Naive thymus-derived CD4-positive, alpha-beta T cell (primary cell): ENCODE measurements around the gene SUCLG2. TPM values are rescaled to one million over a fixed set of nuclear protein-coding genes. Genes with fewer than 3 reads are reported as not detected.
"Not testable (repeated sequence)": the region's sequence is repeated elsewhere in the genome, so short reads cannot be mapped to it uniquely, and the experiment has no call there.

Experiments used
- ATAC-seq: fragments of 150-1000 bp; cut with Tn5 transposase; 2 replicates; pipeline ENCODE4 v1.10.0; 2021; ENCODE audit warnings: mild to moderate bottlenecking, moderate library complexity
- CTCF ChIA-PET: fragments of 350-600 bp; sonication (Branson Sonifier 250); formaldehyde crosslinking; loops from one replicate; lab custom pipeline; 2021; ENCODE audit warnings: antibody characterized with exemption; lab: Charles Lee
- POLR2A ChIA-PET: fragments of 350-600 bp; sonication (Branson Sonifier 250); formaldehyde crosslinking; loops from one replicate; lab custom pipeline; 2021; ENCODE audit warnings: antibody characterized with exemption, inconsistent platforms; lab: Charles Lee
- DNase-seq, 9 donors: peaks; one replicate each; pipeline versions ENCODE4 v3.0.0 to v3.0.0-alpha.2; 2020 to 2022; ENCODE audit warnings: mixed read lengths in 1 of 9
- H3K27ac ChIP-seq: one replicate; pipeline ENCODE4 v1.7.0; 2013; ENCODE audit warnings: mild to moderate bottlenecking, low read depth, low read length, moderate library complexity
- H3K27me3 ChIP-seq, 2 donors: one replicate each; pipeline ENCODE4 v1.7.0; 2013; ENCODE audit warnings: low read length in 2 of 2, mild to moderate bottlenecking in 2 of 2, moderate library complexity in 2 of 2; ENCODE audit not compliant: control insufficient read depth in 2 of 2, insufficient read depth in 2 of 2
- H3K36me3 ChIP-seq, 3 experiments: 1 replicate in 2 of 3; 2 replicates in 1 of 3; pipeline ENCODE4 v1.7.0; 2013; ENCODE audit warnings: low read length in 3 of 3, mild to moderate bottlenecking in 3 of 3, moderate library complexity in 1 of 3; ENCODE audit not compliant: insufficient read depth in 3 of 3, control insufficient read depth in 2 of 3
- H3K4me1 ChIP-seq, 2 donors: one replicate each; pipeline ENCODE4 v1.7.0; 2013; ENCODE audit warnings: low read length in 2 of 2, mild to moderate bottlenecking in 2 of 2, moderate library complexity in 1 of 2; ENCODE audit not compliant: control insufficient read depth in 2 of 2, insufficient read depth in 2 of 2
- H3K4me3 ChIP-seq: 2 replicates; pipeline ENCODE4 v1.7.0; 2013; ENCODE audit warnings: mild to moderate bottlenecking, low read length
- H3K9me3 ChIP-seq, 3 experiments: 1 replicate in 2 of 3; 2 replicates in 1 of 3; pipeline ENCODE4 v1.7.0; 2013; ENCODE audit warnings: low read length in 3 of 3; ENCODE audit not compliant: control insufficient read depth in 2 of 3
- H3K27ac Mint-ChIP-seq, 9 donors: one replicate each; pipeline ENCODE4 v1.8.0; 2020 to 2022; ENCODE audit warnings: mixed read lengths in 9 of 9, mild to moderate bottlenecking in 8 of 9, moderate library complexity in 5 of 9, inconsistent platforms in 2 of 9
- H3K27me3 Mint-ChIP-seq, 5 donors: one replicate each; pipeline ENCODE4 v1.8.0; 2021 to 2022; ENCODE audit warnings: mixed read lengths in 5 of 5, mild to moderate bottlenecking in 1 of 5
- H3K36me3 Mint-ChIP-seq, 5 donors: one replicate each; pipeline ENCODE4 v1.8.0; 2020 to 2022; ENCODE audit warnings: mixed read lengths in 5 of 5, mild to moderate bottlenecking in 3 of 5, inconsistent platforms in 1 of 5
- H3K4me1 Mint-ChIP-seq, 7 donors: one replicate each; pipeline ENCODE4 v1.8.0; 2020 to 2022; ENCODE audit warnings: mixed read lengths in 7 of 7, mild to moderate bottlenecking in 3 of 7, inconsistent platforms in 1 of 7
- H3K4me3 Mint-ChIP-seq, 10 donors: one replicate each; pipeline ENCODE4 v1.8.0; 2020 to 2022; ENCODE audit warnings: mild to moderate bottlenecking in 10 of 10, mixed read lengths in 10 of 10, moderate library complexity in 6 of 10, inconsistent platforms in 2 of 10
- H3K9me3 Mint-ChIP-seq, 11 donors: one replicate each; pipeline ENCODE4 v1.8.0; 2020 to 2022; ENCODE audit warnings: mixed read lengths in 11 of 11, mild to moderate bottlenecking in 4 of 11, inconsistent platforms in 1 of 11, moderate library complexity in 1 of 11
- intact Hi-C, 2 donors: fragments of 100-400 bp; cut with micrococcal nuclease; formaldehyde crosslinking; loops; one replicate each; pipeline ENCODE4 v1.15.1; 2023
- polyA plus RNA-seq, 2 donors: library from polyadenylated mRNA; unstranded; fragments of 300-500 nt; fragmentation: Illumina TruSeq; gene quantifications; one replicate each; pipeline ENCODE4 v1.2.3, GENCODE V29; 2021
- total RNA-seq, 6 experiments: library from RNA in 5 of 6; stranded (reverse) in 5 of 6; gene quantifications; 1 replicate in 5 of 6; 2 replicates in 1 of 6; pipeline ENCODE4 v1.2.3 and lab custom pipeline; 2021 to 2026

SUCLG2 gene
- total and polyA plus RNA-seq, 7 experiments from 2014 or later, result 49.7 to 97.9 (median 64.7) TPM

DNA sequence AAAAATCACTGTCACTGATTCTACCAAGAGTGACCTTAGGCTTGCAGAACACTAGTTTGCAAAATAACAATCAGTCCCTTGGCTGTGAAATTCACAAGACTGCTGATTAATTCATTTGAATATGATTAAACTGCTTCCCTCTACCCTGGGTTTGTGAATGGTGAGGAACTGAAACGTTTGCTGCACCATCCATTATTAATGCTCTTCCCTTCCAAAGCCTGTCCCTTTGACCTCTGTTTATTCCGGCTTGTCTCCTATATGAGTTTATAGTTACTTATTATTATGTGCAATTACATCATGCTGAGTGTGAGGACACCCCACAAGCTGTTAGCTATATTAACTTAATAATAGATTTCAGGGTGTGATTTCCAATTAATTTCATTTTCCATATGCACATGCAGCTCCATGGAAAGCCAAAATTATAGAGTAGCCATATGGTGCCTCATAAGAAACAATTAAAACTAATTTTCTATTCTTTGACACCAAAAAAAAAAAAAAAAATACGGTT, 96.5 kb downstream of the SUCLG2 start:
- ChIA-PET POLR2A (no interaction called here), CTCF (no interaction called here)
- no peaks in the 10 kb centered on the region for H3K9me3 Mint-ChIP-seq
- Histone ChIP-seq H3K36me3 (peaks cover 0 to 15% (median 0%) of the 10 kb centered on the region in 3 experiments), H3K9me3 (no peaks in the 10 kb centered on the region), H3K4me3 (no peak overlapping the region), H3K27ac (no peak overlapping the region), H3K27me3 (no peaks in the 10 kb centered on the region), H3K4me1 (no peaks in the 10 kb centered on the region)
- no peaks in the 10 kb centered on the region for H3K27me3 Mint-ChIP-seq
- ATAC-seq (no peak), DNase-seq (no peak)
- H3K27ac Mint-ChIP-seq, result no peak overlapping the region
- peaks cover 7 to 64% (median 52%) of the 10 kb centered on the region in 7 donors for H3K4me1 Mint-ChIP-seq
- intact Hi-C loops, result no loop called here
- H3K4me3 Mint-ChIP-seq, result no peak overlapping the region
- H3K36me3 Mint-ChIP-seq, result peaks cover 14 to 70% (median 53%) of the 10 kb centered on the region in 5 donors

DNA sequence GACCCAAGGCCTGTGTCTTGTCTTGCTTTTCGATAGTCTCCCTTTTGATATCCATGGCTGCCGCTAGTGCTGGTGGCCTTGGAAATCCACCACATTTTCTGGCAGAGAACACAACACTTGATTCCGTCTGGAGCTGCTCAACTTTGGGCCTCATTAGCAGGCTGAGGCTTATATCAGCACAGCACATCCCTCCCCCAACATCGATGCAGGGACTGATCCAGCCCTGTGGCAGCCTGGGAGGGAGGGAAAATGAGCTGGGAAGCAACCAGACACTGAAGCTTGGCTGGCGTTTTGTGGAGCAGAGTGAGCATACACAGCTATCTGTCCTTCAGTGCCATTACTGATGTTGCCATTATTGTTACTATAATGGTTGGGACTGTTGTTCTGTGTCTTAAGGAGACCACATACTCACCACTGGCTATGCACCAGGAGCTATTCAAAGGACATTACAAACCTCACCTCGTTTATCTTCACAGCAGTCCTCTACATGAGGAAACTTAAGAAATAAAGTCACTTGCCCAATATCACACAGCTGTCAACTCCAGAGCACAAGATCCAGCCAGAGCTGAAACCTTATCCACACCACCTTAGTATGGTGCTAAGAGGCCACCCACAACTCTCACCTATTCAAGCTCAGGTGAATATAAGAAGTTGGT, 102.9 kb downstream of the SUCLG2 start:
- CTCF ChIA-PET, result no interaction called here
- intact Hi-C loops, result loop anchor here in 1 of 2 donors (2.0 kb wide), 1 partner anchor 15 kb away; no protein-coding TSS in a partner anchor
- no peaks in the 10 kb centered on the region for H3K9me3 Mint-ChIP-seq

DNA sequence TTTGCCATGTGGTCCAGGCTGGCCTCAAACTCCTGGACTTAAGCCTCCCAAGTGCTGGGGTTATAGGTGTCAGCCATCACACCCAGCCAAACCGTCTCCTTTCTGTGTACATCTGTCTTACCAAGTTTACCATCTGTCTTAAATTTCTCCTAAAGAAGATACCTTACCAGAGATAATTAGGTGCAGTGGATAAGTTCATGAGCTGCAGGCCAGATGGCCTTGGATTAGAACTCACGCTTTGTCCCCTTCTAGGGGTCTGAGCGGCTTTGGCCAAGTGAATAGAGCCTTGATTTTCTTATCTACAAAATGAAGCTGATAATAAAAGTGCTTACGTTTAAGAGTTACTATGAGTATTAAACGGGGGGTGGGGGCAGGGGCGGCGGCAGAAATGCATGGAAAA, 103.9 kb downstream of the SUCLG2 start:
- Histone ChIP-seq H3K27me3 (no peaks in the 10 kb centered on the region), H3K36me3 (peaks cover 0 to 17% (median 0%) of the 10 kb centered on the region in 3 experiments), H3K27ac (no peak overlapping the region), H3K4me3 (no peak overlapping the region), H3K9me3 (no peaks in the 10 kb centered on the region), H3K4me1 (no peaks in the 10 kb centered on the region)
- POLR2A ChIA-PET, result no interaction called here
- Mint-ChIP-seq H3K27ac (peak overlapping the region in 1 of 9 donors; percentile 7), H3K27me3 (no peaks in the 10 kb centered on the region), H3K9me3 (peaks cover 0 to 4% (median 0%) of the 10 kb centered on the region in 11 donors), H3K36me3 (peaks cover 8 to 59% (median 54%) of the 10 kb centered on the region in 5 donors), H3K4me1 (peaks cover 6 to 68% (median 56%) of the 10 kb centered on the region in 7 donors), H3K4me3 (no peak overlapping the region)
- ATAC-seq (no peak), DNase-seq (no peak)
- CTCF ChIA-PET, result no interaction called here
- intact Hi-C loops, result no loop called here

More for the DNA sequence above, 102.9 kb downstream of the SUCLG2 start:
- DNase-seq, result no peak
- no peaks in the 10 kb centered on the region for H3K4me1 ChIP-seq
- POLR2A ChIA-PET, result no interaction called here
- H3K9me3 ChIP-seq, result no peaks in the 10 kb centered on the region
- peaks cover 0 to 17% (median 0%) of the 10 kb centered on the region in 3 experiments for H3K36me3 ChIP-seq
- no peak overlapping the region for H3K4me3 ChIP-seq
- no peak for ATAC-seq
- Mint-ChIP-seq H3K36me3 (peaks cover 16 to 64% (median 57%) of the 10 kb centered on the region in 5 donors), H3K27me3 (no peaks in the 10 kb centered on the region), H3K4me1 (peaks cover 8 to 69% (median 59%) of the 10 kb centered on the region in 7 donors), H3K27ac (peak overlapping the region in 1 of 9 donors; percentile 47), H3K4me3 (peak overlapping the region in 1 of 10 donors; percentile 3)
- no peak overlapping the region for H3K27ac ChIP-seq
- H3K27me3 ChIP-seq, result no peaks in the 10 kb centered on the region

DNA sequence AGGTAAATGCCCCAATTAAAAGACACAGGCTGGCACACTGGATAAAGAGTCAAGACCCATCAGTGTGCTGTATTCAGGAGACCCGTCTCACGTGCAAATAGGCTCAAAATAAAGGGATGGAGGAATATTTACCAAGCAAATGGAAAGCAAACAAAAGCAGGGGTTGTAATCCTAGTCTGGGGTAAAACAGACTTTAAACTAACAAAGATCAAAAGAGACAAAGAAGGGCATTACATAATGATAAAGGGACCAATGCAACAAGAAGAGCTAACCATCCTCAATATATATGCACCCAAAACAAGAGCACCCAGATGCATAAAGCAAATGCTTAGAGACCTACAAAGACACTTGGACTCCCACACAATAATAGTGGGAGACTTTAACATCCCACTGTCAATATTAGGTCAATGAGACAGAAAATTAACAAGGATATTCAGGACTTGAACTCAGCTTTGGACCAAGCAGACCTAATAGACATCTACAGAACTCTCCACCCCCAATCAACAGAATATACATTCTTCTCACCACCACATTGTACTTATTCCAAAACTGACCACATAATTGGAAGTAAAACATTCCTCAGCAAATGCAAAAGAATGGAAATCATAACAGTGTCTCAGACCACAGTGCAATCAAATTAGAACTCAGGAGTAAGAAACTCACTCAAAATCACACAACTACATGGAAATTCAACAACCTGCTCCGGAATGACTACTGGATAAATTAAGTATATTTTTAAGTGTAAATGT, 111.7 kb downstream of the SUCLG2 start:
- peaks cover 37 to 74% (median 60%) of the 10 kb centered on the region in 5 donors for H3K36me3 Mint-ChIP-seq
- H3K9me3 ChIP-seq, intact Hi-C loops, H3K36me3 ChIP-seq, H3K27me3 ChIP-seq, H3K4me3 ChIP-seq, H3K27me3 Mint-ChIP-seq, H3K4me1 ChIP-seq, DNase-seq, CTCF ChIA-PET, ATAC-seq, H3K27ac ChIP-seq, POLR2A ChIA-PET: not testable (repeated sequence)
- peak overlapping the region in 1 of 9 donors; percentile 22 for H3K27ac Mint-ChIP-seq
- peaks cover 3 to 62% (median 51%) of the 10 kb centered on the region in 7 donors for H3K4me1 Mint-ChIP-seq
- H3K4me3 Mint-ChIP-seq, result peak overlapping the region in 1 of 10 donors; percentile 2
- peaks cover 2 to 36% (median 11%) of the 10 kb centered on the region in 11 donors for H3K9me3 Mint-ChIP-seq

DNA sequence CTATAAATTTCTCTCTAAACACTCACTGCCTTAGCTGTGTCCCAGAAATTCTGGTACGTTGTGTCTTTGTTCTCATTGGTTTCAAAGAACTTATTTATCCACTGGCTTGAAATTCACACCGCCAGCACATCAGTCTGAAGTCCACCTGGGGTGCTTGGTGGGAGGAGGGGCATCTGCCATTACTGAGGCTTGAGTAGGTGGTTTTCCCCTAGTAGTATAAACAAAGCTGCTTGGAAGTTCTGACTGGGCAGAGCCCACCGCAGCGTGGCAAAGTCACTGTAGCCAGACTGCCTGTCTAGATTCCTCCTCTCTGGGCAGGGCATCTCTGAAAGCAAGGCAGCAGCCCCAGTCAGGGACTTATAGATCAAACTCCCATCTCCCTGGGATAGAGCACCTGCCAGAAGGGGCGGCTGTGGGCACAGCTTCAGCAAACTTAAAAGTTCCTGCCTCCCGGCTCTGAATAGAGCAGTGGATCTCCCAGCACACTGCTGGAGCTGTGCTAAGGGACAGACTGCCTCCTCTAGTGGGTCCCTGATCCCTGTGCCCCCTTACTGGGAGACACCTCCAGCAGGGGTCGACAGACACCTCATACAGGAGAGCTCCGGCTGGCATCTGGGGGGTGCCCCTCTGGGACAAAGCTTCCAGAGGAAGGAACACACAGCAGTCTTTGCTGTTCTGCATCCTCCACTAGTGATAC, 114.1 kb downstream of the SUCLG2 start:
- no peak overlapping the region for H3K4me3 Mint-ChIP-seq
- intact Hi-C loops, result no loop called here
- CTCF ChIA-PET, result no interaction called here

DNA sequence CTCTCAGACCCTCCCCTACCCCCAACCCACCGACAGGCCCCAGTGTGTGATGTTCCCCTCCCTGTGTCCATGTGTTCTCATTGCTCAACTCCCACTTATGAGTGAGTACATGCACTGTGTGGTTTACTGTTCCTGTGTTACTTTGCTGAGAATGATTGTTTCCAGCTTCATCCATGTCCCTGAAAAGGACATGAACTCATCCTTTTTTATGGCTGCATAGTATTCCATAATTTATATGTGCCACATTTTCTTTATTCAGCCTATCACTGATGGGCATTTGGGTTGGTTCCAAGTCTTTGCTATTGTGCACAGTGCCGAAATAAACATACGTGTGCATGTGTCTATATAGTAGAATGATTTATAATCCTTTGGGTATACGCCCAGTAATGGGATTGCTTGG, 117.2 kb downstream of the SUCLG2 start:
- H3K9me3 ChIP-seq, H3K27me3 Mint-ChIP-seq, H3K4me3 ChIP-seq, ATAC-seq, DNase-seq, H3K27me3 ChIP-seq, H3K4me1 ChIP-seq, H3K36me3 ChIP-seq, CTCF ChIA-PET, H3K27ac ChIP-seq, POLR2A ChIA-PET, H3K4me3 Mint-ChIP-seq: not testable (repeated sequence)
- Mint-ChIP-seq H3K9me3 (peaks cover 0 to 26% (median 7%) of the 10 kb centered on the region in 11 donors), H3K27ac (peak overlapping the region in 2 of 9 donors; percentile 72), H3K4me1 (peaks cover 8 to 70% (median 54%) of the 10 kb centered on the region in 7 donors), H3K36me3 (peaks cover 23 to 51% (median 43%) of the 10 kb centered on the region in 5 donors)
- intact Hi-C loops, result loop anchor here in 1 of 2 donors (2.0 kb wide), 1 partner anchor 16 kb away; no protein-coding TSS in a partner anchor

More for the DNA sequence above, 114.1 kb downstream of the SUCLG2 start:
- POLR2A ChIA-PET, result interaction anchor here (0.6 kb wide), 1 partner anchor 17 kb away, joined by 4 read pairs; no protein-coding TSS in a partner anchor
- peak overlapping the region in 3 of 9 donors; percentile 26 to 87 (median 46) for H3K27ac Mint-ChIP-seq
- Histone ChIP-seq H3K4me1 (no peaks in the 10 kb centered on the region), H3K36me3 (no peaks in the 10 kb centered on the region), H3K27ac (no peak overlapping the region), H3K4me3 (no peak overlapping the region), H3K27me3 (no peaks in the 10 kb centered on the region), H3K9me3 (no peaks in the 10 kb centered on the region)
- H3K9me3 Mint-ChIP-seq, result peaks cover 2 to 38% (median 12%) of the 10 kb centered on the region in 11 donors
- ATAC-seq, result no peak
- peaks cover 4 to 65% (median 53%) of the 10 kb centered on the region in 7 donors for H3K4me1 Mint-ChIP-seq
- no peaks in the 10 kb centered on the region for H3K27me3 Mint-ChIP-seq
- H3K36me3 Mint-ChIP-seq, result peaks cover 32 to 64% (median 60%) of the 10 kb centered on the region in 5 donors
- DNase-seq, result no peak
